IMR-90 (cell line): ENCODE results near the gene NEK2. TPM values are rescaled to one million over a fixed set of nuclear protein-coding genes. Genes with fewer than 3 reads are reported as not detected.

Source experiments
- ATAC-seq: fragments of 200-7000 bp; cut with Tn5 transposase; 2 replicates; pipeline ENCODE4 v1.9.1; 2020; ENCODE audit warnings: low read depth, mild to moderate bottlenecking, moderate library complexity
- BruUV-seq: library from RNA; stranded (reverse); fragments of 400-500 nt; replicated peaks from 2 replicates; lab custom pipeline; 2021; lab: Mats Ljungman, UMichigan
- CTCF ChIA-PET: fragments of 300-600 bp; formaldehyde crosslinking; extraction: SDS; loops from one replicate; lab custom pipeline; 2021; ENCODE audit warnings: antibody characterized with exemption; lab: Yijun Ruan, JAX
- POLR2A ChIA-PET: fragments of 300-600 bp; sonication (Branson Sonifier 250); formaldehyde crosslinking; loops from one replicate; lab custom pipeline; 2022; ENCODE audit warnings: antibody characterized with exemption; ENCODE audit not compliant: unreplicated experiment; lab: Charles Lee
- DNase-seq: peaks from one replicate; pipeline ENCODE4 v3.0.0; 2013
- H2AFZ ChIP-seq: replicated peaks from 2 replicates; pipeline ENCODE3; 2013; ENCODE audit warnings: low read length, mild to moderate bottlenecking; ENCODE audit not compliant: poor library complexity
- H2AK5ac ChIP-seq: 2 replicates; pipeline ENCODE4 v1.6.1; 2013; ENCODE audit warnings: low read depth, low read length, inconsistent platforms
- H2AK9ac ChIP-seq: replicated peaks from 2 replicates; pipeline ENCODE3; 2013; ENCODE audit warnings: mild to moderate bottlenecking, low read depth, low read length, moderate library complexity; ENCODE audit not compliant: poor library complexity
- H2BK120ac ChIP-seq: 2 replicates; pipeline ENCODE4 v1.6.1; 2013; ENCODE audit warnings: low read depth, low read length, inconsistent platforms
- H2BK15ac ChIP-seq: 3 replicates; pipeline ENCODE4 v1.6.1; 2013; ENCODE audit warnings: low read depth, low read length, inconsistent platforms
- H2BK20ac ChIP-seq: 2 replicates; pipeline ENCODE4 v1.6.1; 2013; ENCODE audit warnings: low read depth, mild to moderate bottlenecking, inconsistent platforms, low read length, moderate library complexity
- H2BK5ac ChIP-seq: 2 replicates; pipeline ENCODE4 v1.6.1; 2013; ENCODE audit warnings: mild to moderate bottlenecking, low read depth, low read length, inconsistent platforms; ENCODE audit not compliant: poor library complexity, severe bottlenecking
- H3K14ac ChIP-seq: replicated peaks from 2 replicates; pipeline ENCODE4 v1.6.1; 2013; ENCODE audit warnings: low read depth, low read length, inconsistent platforms
- H3K18ac ChIP-seq: 2 replicates; pipeline ENCODE4 v1.6.1; 2013; ENCODE audit warnings: low read depth, low read length, control low read depth
- H3K23ac ChIP-seq: 2 replicates; pipeline ENCODE4 v1.6.1; 2013; ENCODE audit warnings: low read depth, low read length, inconsistent platforms
- H3K27ac ChIP-seq: 2 replicates; pipeline ENCODE4 v1.5.1; 2013; ENCODE audit warnings: mild to moderate bottlenecking, control low read depth, low read length; ENCODE audit not compliant: insufficient read depth
- H3K27me3 ChIP-seq: 2 replicates; pipeline ENCODE4 v1.6.1; 2013; ENCODE audit warnings: low read length; ENCODE audit not compliant: control insufficient read depth, insufficient read depth
- H3K36me3 ChIP-seq: 2 replicates; pipeline ENCODE4 v1.6.1; 2013; ENCODE audit warnings: low read length, mixed read lengths; ENCODE audit not compliant: control insufficient read depth, insufficient read depth
- H3K4ac ChIP-seq: 2 replicates; pipeline ENCODE4 v1.6.1; 2013; ENCODE audit warnings: low read depth, low read length, inconsistent platforms
- H3K4me1 ChIP-seq: 2 replicates; pipeline ENCODE4 v1.6.1; 2013; ENCODE audit warnings: low read length, mixed read lengths; ENCODE audit not compliant: control insufficient read depth, insufficient read depth
- H3K4me2 ChIP-seq: 2 replicates; pipeline ENCODE4 v1.6.1; 2013; ENCODE audit warnings: low read depth, mild to moderate bottlenecking, control low read depth, low read length, moderate library complexity
- H3K4me3 ChIP-seq: 2 replicates; pipeline ENCODE4 v1.5.1; 2013; ENCODE audit warnings: low read depth, mild to moderate bottlenecking, control low read depth, low read length, moderate library complexity; ENCODE audit not compliant: insufficient read depth
- H3K56ac ChIP-seq: 2 replicates; pipeline ENCODE4 v1.6.1; 2013; ENCODE audit warnings: low read length, inconsistent platforms; ENCODE audit not compliant: insufficient read depth; ENCODE audit errors: extremely low read depth
- H3K79me1 ChIP-seq, 2 experiments: 2 replicates each; pipeline ENCODE4 v1.6.1; 2013; ENCODE audit warnings: low read length in 2 of 2, inconsistent platforms in 1 of 2, low read depth in 1 of 2
- H3K9ac ChIP-seq: 2 replicates; pipeline ENCODE4 v1.6.1; 2013; ENCODE audit warnings: low read depth, low read length, control low read depth
- H3K9me1 ChIP-seq: 2 replicates; pipeline ENCODE4 v1.6.1; 2013; ENCODE audit warnings: low read length, inconsistent platforms; ENCODE audit not compliant: insufficient read depth
- H3K9me3 ChIP-seq: 2 replicates; pipeline ENCODE4 v1.6.1; 2013; ENCODE audit warnings: low read length; ENCODE audit not compliant: control insufficient read depth, insufficient read depth
- H4K20me1 ChIP-seq: 2 replicates; pipeline ENCODE4 v1.6.1; 2013; ENCODE audit warnings: low read length, inconsistent platforms; ENCODE audit not compliant: insufficient read depth
- H4K5ac ChIP-seq: 2 replicates; pipeline ENCODE4 v1.6.1; 2013; ENCODE audit warnings: mild to moderate bottlenecking, low read depth, low read length, control low read depth
- H4K8ac ChIP-seq, 2 experiments: 2 replicates each; pipeline ENCODE4 v1.6.1; 2013; ENCODE audit warnings: low read depth in 2 of 2, low read length in 2 of 2, control low read depth in 1 of 2, inconsistent platforms in 1 of 2
- H4K91ac ChIP-seq: 2 replicates; pipeline ENCODE4 v1.6.1; 2013; ENCODE audit warnings: low read depth, low read length, inconsistent platforms; ENCODE audit not compliant: insufficient read depth
- BHLHE40 ChIP-seq: fragments of 150-350 bp; IDR thresholded peaks from 2 replicates; pipeline ENCODE4 v1.6.1; 2016; ENCODE audit warnings: mild to moderate bottlenecking, low read depth, low read length
- CEBPB ChIP-seq: IDR thresholded peaks from 2 replicates; pipeline ENCODE4 v1.6.1; 2012; ENCODE audit warnings: low read depth, low read length, improper control_type of control experiment
- FOS ChIP-seq: fragments of 150-350 bp; IDR thresholded peaks from 2 replicates; pipeline ENCODE4 v1.6.1; 2016; ENCODE audit warnings: low read depth, low read length
- MAFK ChIP-seq: IDR thresholded peaks from 2 replicates; pipeline ENCODE4 v1.6.1; 2012; ENCODE audit warnings: low read depth, low read length, improper control_type of control experiment
- MAZ ChIP-seq: IDR thresholded peaks from 2 replicates; pipeline ENCODE4 v1.6.1; 2012; ENCODE audit warnings: low read depth, mild to moderate bottlenecking, low read length, improper control_type of control experiment, moderate library complexity, borderline replicate concordance
- MXI1 ChIP-seq: IDR thresholded peaks from 2 replicates; pipeline ENCODE4 v1.6.1; 2012; ENCODE audit warnings: low read depth, mild to moderate bottlenecking, low read length, moderate library complexity, borderline replicate concordance
- NFE2L2 ChIP-seq: fragments of 150-350 bp; IDR thresholded peaks from 2 replicates; pipeline ENCODE4 v1.6.1; 2016; ENCODE audit warnings: low read depth, mild to moderate bottlenecking, low read length
- RAD21 ChIP-seq: IDR thresholded peaks from 2 replicates; pipeline ENCODE4 v1.6.1; 2012; ENCODE audit warnings: low read length, improper control_type of control experiment
- RCOR1 ChIP-seq: IDR thresholded peaks from 2 replicates; pipeline ENCODE4 v1.6.1; 2012; ENCODE audit warnings: mild to moderate bottlenecking, low read length, improper control_type of control experiment; ENCODE audit not compliant: insufficient replicate concordance
- RFX5 ChIP-seq: IDR thresholded peaks from 2 replicates; pipeline ENCODE4 v1.8.0; 2012; ENCODE audit warnings: low read depth, mild to moderate bottlenecking, low read length, moderate library complexity
- SMC3 ChIP-seq: fragments of 150-350 bp; IDR thresholded peaks from 2 replicates; pipeline ENCODE4 v1.6.1; 2016; ENCODE audit warnings: low read depth, mild to moderate bottlenecking, antibody characterized with exemption, low read length, moderate library complexity
- WGBS, 2 experiments: methylation state at CpG; one replicate each; pipeline versions ENCODE4 v1.1.5 to v1.1.7; 2013; ENCODE audit warnings: missing lambda C conversion rate in 2 of 2; ENCODE audit not compliant: insufficient read length in 1 of 2; ENCODE audit errors: extremely low coverage in 2 of 2; 5-methylcytosine and 5-hydroxymethylcytosine counted together
- dilution Hi-C: fragments of 300-500 bp; cut with HindIII; formaldehyde crosslinking; loops from one replicate; pipeline ENCODE4 v1.14.3; 2018; ENCODE audit warnings: low sequenced_read_pairs; ENCODE audit not compliant: unreplicated experiment
- in situ Hi-C: fragments of 300-500 bp; cut with MboI; formaldehyde crosslinking; loops from 3 replicates; pipeline ENCODE4 v1.14.3; 2019; ENCODE audit warnings: low sequenced_read_pairs, inconsistent platforms, mixed read lengths
- intact Hi-C: fragments of 100-400 bp; cut with micrococcal nuclease; formaldehyde crosslinking; loops from 2 replicates; pipeline ENCODE4 v1.10.0; 2022
- polyA plus RNA-seq, 3 experiments: library from polyadenylated mRNA; depleted of rRNA; stranded (reverse); fragments of >200 nt; gene quantifications; 2 replicates each; pipeline ENCODE4 v1.2.3, GENCODE V29; 2012; ENCODE audit warnings: low replicate concordance in 1 of 3
- total RNA-seq: library from RNA; depleted of rRNA; stranded (reverse); fragments of >200 nt; gene quantifications from 2 replicates; pipeline ENCODE4 v1.2.3, GENCODE V29; 2012
- TF ChIP-seq, protein P1 (sequence below): fragments of 150-350 bp; IDR thresholded peaks from 2 replicates; pipeline ENCODE4 v1.6.1; 2017; ENCODE audit warnings: mild to moderate bottlenecking, antibody characterized with exemption, low read length, low read depth
- TF ChIP-seq, protein P2 (sequence below): conservative IDR thresholded peaks from 2 replicates; pipeline ENCODE4 v1.5.1; 2012; ENCODE audit warnings: mild to moderate bottlenecking, low read depth, low read length, improper control_type of control experiment
- TF ChIP-seq, protein P3 (sequence below): fragments of 150-350 bp; IDR thresholded peaks from 2 replicates; pipeline ENCODE4 v1.6.1; 2016; ENCODE audit warnings: low read depth, mild to moderate bottlenecking, low read length, moderate library complexity, borderline replicate concordance

Gene NEK2
- total and polyA plus RNA-seq, 2 of the 4 experiments (the other 2 are of a cell fraction), result 9.9 to 26.0 TPM

DNA sequence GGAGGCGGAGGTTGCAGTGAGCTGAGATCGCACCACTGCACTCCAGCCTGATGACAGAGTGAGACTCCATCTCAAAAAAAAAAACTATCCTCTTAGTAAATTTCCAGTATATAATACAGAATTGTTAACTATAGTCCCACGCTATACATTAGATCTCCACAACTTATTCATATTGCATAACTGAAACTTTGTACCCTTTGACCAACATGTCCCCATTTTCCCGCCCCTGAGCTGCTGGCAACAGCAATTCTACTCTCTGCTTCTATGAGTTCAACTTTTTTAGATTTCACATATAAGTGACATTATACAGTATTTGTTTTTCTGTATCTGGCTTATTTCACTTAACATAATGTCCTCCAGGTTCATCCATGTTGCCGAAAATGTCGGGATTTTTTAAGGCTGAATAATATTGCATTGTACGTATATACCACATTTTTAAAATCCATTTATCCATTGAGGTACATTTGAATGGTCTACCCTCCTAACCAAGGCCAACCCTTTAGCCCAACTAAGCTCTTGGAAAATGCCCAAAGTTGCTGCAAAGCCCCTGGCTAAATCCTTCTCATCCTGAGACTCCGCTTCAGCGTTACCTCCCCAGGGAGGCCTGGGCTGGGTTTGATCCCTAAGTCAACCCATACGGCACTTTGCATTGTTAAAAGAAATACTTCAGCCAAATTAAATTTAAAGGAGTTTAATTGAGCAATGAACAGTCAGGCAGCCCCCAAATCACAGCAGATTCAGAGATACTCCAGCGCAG is 34.2 kb downstream of the NEK2 start:
- H2BK15ac ChIP-seq, result no peak overlapping the region; the same call in 2 of the 3 replicates
- H2BK120ac ChIP-seq, result no peak overlapping the region
- H4K5ac ChIP-seq, result no peak overlapping the region
- no peaks in the 10 kb centered on the region for H3K9me3 ChIP-seq
- no peak for TF ChIP-seq BHLHE40
- no peak for TF ChIP-seq RFX5
- TF ChIP-seq, protein P1, sequence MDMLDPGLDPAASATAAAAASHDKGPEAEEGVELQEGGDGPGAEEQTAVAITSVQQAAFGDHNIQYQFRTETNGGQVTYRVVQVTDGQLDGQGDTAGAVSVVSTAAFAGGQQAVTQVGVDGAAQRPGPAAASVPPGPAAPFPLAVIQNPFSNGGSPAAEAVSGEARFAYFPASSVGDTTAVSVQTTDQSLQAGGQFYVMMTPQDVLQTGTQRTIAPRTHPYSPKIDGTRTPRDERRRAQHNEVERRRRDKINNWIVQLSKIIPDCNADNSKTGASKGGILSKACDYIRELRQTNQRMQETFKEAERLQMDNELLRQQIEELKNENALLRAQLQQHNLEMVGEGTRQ, result no peak
- no peak for TF ChIP-seq NFE2L2
- TF ChIP-seq RCOR1, result no peak
- no peak for TF ChIP-seq FOS
- TF ChIP-seq SMC3, result no peak
- no peak for TF ChIP-seq MAFK
- TF ChIP-seq CEBPB, result no peak
- TF ChIP-seq, protein P2, sequence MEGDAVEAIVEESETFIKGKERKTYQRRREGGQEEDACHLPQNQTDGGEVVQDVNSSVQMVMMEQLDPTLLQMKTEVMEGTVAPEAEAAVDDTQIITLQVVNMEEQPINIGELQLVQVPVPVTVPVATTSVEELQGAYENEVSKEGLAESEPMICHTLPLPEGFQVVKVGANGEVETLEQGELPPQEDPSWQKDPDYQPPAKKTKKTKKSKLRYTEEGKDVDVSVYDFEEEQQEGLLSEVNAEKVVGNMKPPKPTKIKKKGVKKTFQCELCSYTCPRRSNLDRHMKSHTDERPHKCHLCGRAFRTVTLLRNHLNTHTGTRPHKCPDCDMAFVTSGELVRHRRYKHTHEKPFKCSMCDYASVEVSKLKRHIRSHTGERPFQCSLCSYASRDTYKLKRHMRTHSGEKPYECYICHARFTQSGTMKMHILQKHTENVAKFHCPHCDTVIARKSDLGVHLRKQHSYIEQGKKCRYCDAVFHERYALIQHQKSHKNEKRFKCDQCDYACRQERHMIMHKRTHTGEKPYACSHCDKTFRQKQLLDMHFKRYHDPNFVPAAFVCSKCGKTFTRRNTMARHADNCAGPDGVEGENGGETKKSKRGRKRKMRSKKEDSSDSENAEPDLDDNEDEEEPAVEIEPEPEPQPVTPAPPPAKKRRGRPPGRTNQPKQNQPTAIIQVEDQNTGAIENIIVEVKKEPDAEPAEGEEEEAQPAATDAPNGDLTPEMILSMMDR, result no peak
- TF ChIP-seq MAZ, result no peak
- TF ChIP-seq, protein P3, sequence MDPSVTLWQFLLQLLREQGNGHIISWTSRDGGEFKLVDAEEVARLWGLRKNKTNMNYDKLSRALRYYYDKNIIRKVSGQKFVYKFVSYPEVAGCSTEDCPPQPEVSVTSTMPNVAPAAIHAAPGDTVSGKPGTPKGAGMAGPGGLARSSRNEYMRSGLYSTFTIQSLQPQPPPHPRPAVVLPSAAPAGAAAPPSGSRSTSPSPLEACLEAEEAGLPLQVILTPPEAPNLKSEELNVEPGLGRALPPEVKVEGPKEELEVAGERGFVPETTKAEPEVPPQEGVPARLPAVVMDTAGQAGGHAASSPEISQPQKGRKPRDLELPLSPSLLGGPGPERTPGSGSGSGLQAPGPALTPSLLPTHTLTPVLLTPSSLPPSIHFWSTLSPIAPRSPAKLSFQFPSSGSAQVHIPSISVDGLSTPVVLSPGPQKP, result no peak
- TF ChIP-seq MXI1, result no peak
- TF ChIP-seq RAD21, result no peak
- no TSS peak for BruUV-seq
- no peak overlapping the region for H4K8ac ChIP-seq
- no peaks in the 10 kb centered on the region for H4K20me1 ChIP-seq
- no peak overlapping the region for H2AFZ ChIP-seq
- no peak overlapping the region for H3K14ac ChIP-seq
- H2BK20ac ChIP-seq, result no peak overlapping the region
- no peak overlapping the region for H3K56ac ChIP-seq
- peaks cover 13% of the 10 kb centered on the region for H3K4me1 ChIP-seq
- in situ Hi-C loops (no loop called here), intact Hi-C loops (no loop called here), dilution Hi-C loops (no loop called here)
- H2BK5ac ChIP-seq, result no peak overlapping the region
- no peak overlapping the region for H2AK5ac ChIP-seq
- H3K36me3 ChIP-seq, result no peaks in the 10 kb centered on the region
- H3K4me3 ChIP-seq, result no peak overlapping the region
- H3K27ac ChIP-seq, result no peak overlapping the region
- ChIA-PET CTCF (no interaction called here), POLR2A (no interaction called here)
- H3K18ac ChIP-seq, result no peak overlapping the region
- no peak overlapping the region for H3K4ac ChIP-seq
- no peak overlapping the region for H3K4me2 ChIP-seq
- H3K27me3 ChIP-seq, result no peaks in the 10 kb centered on the region
- H3K79me1 ChIP-seq, result no peaks in the 10 kb centered on the region
- ATAC-seq (no peak), DNase-seq (no peak)
- no peak overlapping the region for H3K23ac ChIP-seq
- peaks cover 4% of the 10 kb centered on the region for H3K9me1 ChIP-seq
- H2AK9ac ChIP-seq, result no peak overlapping the region
- no peak overlapping the region for H4K91ac ChIP-seq
- H3K9ac ChIP-seq, result no peak overlapping the region
- WGBS, 2 experiments, result no CpG with 5 or more reads among the region's 11 CpGs
